Stimulated activated CD8-positive, alpha-beta memory T cell treated with anti-CD3 and anti-CD28 coated beads, Interleukin-4, amount 100 ng/mL, for 48 hours (primary cell): ENCODE results near the gene DGKG.
A peak's percentile ranks its signal among the peaks of the same experiment; 100 is the strongest.

Experiments
- DNase-seq: peaks from one replicate; pipeline ENCODE4 v3.0.0-alpha.2; 2020

DGKG gene

GRCh38 chr3:186361762-186362536 lies at the start of gene DGKG:
DGKG (minus strand) TSS chr3:186362234; CDS start chr3:186320459, 41,775 bp downstream.
- DNase-seq, result peak; percentile 51

DNA sequence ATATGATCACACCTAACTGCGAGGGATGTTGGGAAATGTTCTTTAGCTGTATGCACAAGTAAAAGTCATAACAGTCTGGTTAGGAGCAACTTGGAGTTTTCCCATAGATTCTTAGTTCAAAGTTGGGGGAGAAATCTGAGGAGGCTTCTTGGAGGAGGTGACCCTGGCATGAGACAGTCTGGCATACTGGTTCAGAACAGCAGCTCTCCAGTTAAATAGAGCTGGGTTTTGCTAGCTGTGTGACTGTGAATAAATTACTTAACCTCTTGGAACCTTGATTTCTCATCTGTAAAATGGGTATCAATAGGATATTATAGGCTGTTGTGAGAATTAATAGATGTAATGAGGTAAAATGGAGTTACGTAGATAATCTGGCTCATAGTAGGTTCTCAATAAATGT lies 49.1 kb upstream of the DGKG start:
- DNase-seq, result no peak

GRCh38 chr3:186406669-186407635 lies 44.9 kb upstream of the DGKG start:
- no peak for DNase-seq

- DNase-seq, result no peak
Measured at GRCh38 chr3:186401556-186401955, 39.5 kb upstream of the DGKG start.

- DNase-seq, result no peak
Measured at GRCh38 chr3:186400662-186401061, 38.6 kb upstream of the DGKG start.

GRCh38 chr3:186400026-186400425 lies 38.0 kb upstream of the DGKG start:
- DNase-seq, result no peak

GRCh38 chr3:186394566-186395217 lies 32.7 kb upstream of the DGKG start:
- no peak for DNase-seq

DNA sequence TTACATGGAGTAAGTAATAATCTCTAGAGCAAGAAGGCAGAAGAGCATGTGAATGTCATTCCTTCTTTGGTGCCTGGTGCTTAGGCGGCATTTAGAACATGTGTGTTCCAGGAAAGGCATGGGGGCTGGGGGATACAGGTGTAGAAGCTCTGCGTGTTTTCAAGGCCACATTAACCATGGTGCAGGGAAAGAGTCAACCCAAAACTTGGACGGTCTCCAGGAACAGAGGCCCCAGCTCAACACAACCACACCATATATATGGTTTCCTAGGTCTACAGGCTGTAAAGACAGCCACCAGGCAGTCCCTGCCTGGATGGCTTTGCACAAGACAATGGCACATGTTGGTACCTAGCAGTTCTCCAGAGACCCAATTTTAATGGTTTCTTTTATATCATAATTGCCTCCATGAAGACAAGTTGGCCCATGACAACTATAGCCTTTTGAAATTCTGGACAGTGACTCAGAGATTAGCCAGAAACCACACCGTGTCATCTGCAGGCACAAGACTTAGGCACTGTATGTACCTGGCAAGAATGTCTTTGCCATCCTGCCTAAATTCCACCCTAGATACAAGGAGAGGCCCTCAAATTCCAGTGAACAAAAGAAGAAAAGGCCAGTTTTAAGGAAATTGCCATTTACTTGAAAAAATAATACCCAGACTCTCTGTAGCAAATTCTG lies 25.0 kb upstream of the DGKG start:
- no peak for DNase-seq

DNA sequence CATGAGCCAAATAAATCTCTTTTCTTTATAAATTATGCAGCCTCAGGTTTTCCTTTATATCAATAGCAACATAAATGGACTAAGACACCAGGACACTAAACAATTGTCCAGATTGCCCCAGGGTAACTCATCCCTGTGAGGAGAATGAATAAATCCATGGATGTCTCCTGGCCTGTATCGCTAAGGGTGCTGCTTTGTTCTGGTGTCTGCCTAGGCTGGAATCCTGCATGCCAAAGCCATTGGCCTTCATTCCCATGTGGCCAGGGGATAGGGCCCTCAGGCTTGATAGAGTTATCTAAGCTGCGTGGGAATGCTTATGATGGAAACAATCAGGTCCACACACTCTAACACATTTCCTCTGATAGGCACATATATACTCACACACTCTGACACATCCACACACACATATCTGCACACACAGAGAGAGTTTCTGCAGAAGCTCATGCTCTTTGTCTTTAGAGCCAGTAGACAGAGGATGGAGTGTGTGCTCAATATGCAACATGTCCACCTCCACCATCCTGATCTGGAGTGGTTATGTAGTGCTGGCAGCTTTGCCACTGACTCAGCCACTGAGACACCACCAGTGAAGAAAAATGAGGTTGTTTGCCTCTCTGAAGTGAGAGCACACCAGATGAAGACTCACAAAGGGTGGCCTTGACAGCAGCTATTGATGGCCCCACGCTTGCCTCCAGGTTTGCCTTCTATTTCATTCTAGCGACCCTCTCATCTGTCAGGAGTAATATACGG lies 24.0 kb upstream of the DGKG start:
- no peak for DNase-seq

GRCh38 chr3:186383026-186383993 lies 21.3 kb upstream of the DGKG start:
- DNase-seq, result no peak

DNA sequence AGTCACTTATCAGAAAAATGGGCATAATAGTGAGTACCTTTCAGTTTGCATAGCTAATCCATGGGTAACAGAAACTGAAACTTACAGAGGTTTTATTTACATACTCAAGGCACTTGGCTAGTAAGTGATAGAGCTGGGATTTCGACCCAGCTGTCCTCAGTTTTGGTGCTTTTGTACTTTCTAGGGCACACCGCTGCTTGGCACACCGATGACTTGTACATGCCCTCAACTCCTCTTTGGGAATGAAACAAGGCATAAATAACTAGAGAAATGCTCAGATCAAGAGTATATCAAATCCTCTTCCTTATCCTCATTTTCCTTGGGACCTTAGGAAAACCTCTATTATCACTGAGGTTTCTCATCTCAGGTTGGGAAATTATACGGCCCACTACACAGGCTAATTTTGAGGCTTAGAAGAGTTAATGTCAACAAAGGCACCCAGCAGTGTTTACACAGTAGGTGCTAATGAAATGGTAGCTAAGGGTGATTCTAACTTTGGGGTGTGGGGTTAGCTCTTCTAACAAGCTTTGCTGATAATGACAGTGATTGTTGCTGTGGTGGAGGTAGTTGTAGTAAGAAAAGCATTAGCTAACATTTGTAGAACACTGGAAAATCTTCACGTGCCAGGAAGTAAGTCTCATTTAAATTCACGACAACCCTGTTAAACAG lies 20.3 kb upstream of the DGKG start:
- no peak for DNase-seq

DNA sequence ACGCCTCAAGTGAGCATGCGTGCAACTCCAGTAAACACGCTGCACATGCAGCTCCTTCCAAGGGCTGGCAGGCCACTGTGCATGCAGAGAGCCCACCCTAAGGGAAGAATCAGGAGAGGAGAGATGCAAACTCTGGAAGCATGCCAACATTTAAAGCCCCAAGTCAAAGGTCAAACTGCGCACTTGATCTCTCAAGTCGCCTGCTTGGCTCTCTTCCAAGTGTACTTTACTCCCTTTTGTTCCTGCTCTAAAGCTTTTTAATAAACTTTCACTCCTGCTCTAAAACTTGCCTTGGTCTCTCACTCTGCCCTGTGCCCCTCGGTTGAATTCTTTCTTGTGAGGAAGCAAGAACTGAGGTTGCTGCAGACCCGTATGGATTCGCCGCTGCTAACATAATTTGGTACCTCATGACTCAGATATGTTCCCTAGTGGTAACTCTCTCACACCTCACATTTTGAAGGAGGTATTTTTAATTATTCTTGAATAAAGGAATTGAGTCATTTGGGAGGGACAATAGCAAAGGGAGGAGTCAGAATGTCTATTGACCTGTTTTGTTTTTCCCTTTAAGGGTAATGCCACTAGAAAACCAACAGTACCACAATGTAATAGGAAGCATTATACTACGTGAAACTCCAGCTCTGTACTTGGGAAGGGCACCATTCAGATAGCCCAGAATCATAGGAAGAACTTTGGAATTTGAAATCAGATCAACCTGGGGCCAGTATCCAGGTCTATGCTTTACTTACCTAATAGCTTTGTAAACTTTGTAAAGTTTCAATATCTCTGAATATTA lies 19.6 kb upstream of the DGKG start:
- no peak for DNase-seq

- peak; percentile 31 for DNase-seq
Measured at GRCh38 chr3:186380622-186381380, 18.8 kb upstream of the DGKG start.

DNA sequence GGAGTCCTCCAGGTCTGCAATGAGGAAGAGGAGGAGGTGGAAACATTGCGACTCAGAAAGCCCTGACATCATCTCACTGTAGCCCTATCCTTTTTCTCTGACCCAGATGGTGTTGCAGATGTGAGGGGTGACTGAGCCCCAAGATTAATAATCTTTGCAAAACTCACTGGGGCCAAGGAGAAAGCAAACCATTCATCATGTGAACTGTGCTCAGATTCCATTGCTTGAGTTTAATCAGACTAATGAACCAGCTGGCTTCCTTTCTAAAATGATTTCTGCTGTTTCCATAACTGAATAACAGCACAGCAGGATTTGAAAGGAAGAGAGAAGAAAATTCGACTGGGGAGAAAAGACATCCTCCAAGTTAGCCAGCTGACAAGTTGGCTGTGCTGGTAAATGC lies 13.4 kb upstream of the DGKG start:
- DNase-seq, result no peak

GRCh38 chr3:186374376-186374775 lies 12.3 kb upstream of the DGKG start:
- no peak for DNase-seq

GRCh38 chr3:186369217-186369616 lies 7.2 kb upstream of the DGKG start:
- DNase-seq, result no peak

- no peak for DNase-seq
Measured at GRCh38 chr3:186368717-186369116, 6.7 kb upstream of the DGKG start.

DNA sequence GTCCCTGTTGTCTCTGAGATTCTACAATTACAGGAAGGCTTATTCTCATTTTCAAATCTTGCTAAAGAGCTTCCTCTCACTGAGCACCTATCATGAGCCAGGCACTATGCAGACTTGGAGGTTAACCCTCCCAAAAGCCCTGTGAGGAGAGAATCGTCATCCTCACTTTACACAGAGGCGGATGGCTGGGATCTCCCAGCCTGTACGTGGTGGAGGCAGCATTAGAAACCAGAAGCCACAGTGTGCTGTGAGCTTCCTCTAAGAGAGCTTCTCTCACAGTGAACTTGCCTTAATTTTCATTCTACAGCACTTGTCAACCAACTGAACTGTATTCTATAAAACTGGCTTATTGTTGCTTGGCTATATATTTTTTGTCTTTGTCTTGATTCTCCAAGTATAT lies 6.1 kb upstream of the DGKG start:
- no peak for DNase-seq

- DNase-seq, result no peak
Measured at GRCh38 chr3:186367631-186368030, 5.6 kb upstream of the DGKG start.
